Suprapubic skin (tissue), 3 donors: ENCODE measurements around the gene CADPS.

ENCODE experiments used
- CTCF ChIP-seq, 2 donors: fragments of 200-600 bp in 1 of 2; fragments of 450-650 bp in 1 of 2; sonication (generic) in 1 of 2; IDR thresholded peaks; one replicate each; pipeline ENCODE4 v1.5.1; 2016 to 2019; ENCODE audit warnings: antibody characterized with exemption in 2 of 2, mild to moderate bottlenecking in 1 of 2, moderate library complexity in 1 of 2
- POLR2AphosphoS5 ChIP-seq, 3 donors: sonication (generic); formaldehyde crosslinking; IDR thresholded peaks; one replicate each; pipeline ENCODE4 v1.6.1; 2017; ENCODE audit warnings: antibody characterized with exemption in 3 of 3

GRCh38 chr3:62875558-62876002, 364 bp upstream of the CADPS start:
- TF ChIP-seq CTCF (IDR thresholded peaks at IDR 0.05) (no peak), POLR2AphosphoS5 (IDR thresholded peaks at IDR 0.05) (no peak)
